IPS DF 4.7 (cell line): Measurements from ENCODE around the gene MEGF6.

Source experiments
- DNase-seq: peaks from one replicate; pipeline ENCODE4 v3.0.0-alpha.2; 2013; ENCODE audit warnings: low spot score; ENCODE audit errors: extremely low read depth

MEGF6 gene

GRCh38 chr1:3571263-3571662 is 40.0 kb downstream of the MEGF6 start:
- DNase-seq = no peak

- no peak for DNase-seq
These were observed 41.0 kb downstream of the MEGF6 start for GRCh38 chr1:3570066-3570986.

- no peak for DNase-seq
These were observed 41.9 kb downstream of the MEGF6 start for GRCh38 chr1:3569436-3569835.

- DNase-seq = no peak
These were observed 42.4 kb downstream of the MEGF6 start for GRCh38 chr1:3568815-3569435.

- no peak for DNase-seq
These were observed 44.1 kb downstream of the MEGF6 start for GRCh38 chr1:3566951-3567804.

GRCh38 chr1:3566003-3566885 is 45.1 kb downstream of the MEGF6 start:
- no peak for DNase-seq

- no peak for DNase-seq
These were observed 46.1 kb downstream of the MEGF6 start for GRCh38 chr1:3564921-3565831.

GRCh38 chr1:3563610-3564009 is 47.7 kb downstream of the MEGF6 start:
- DNase-seq = no peak

GRCh38 chr1:3563125-3563524 is 48.2 kb downstream of the MEGF6 start:
- no peak for DNase-seq

- no peak for DNase-seq
These were observed 48.6 kb downstream of the MEGF6 start for GRCh38 chr1:3562712-3563111.

- no peak for DNase-seq
These were observed 49.6 kb downstream of the MEGF6 start for GRCh38 chr1:3561702-3562101.

GRCh38 chr1:3560981-3561380 is 50.3 kb downstream of the MEGF6 start:
- DNase-seq = no peak

GRCh38 chr1:3560251-3560871 is 50.9 kb downstream of the MEGF6 start:
- no peak for DNase-seq

- no peak for DNase-seq
These were observed 53.1 kb downstream of the MEGF6 start for GRCh38 chr1:3558036-3558726.

- DNase-seq = no peak
These were observed 53.9 kb downstream of the MEGF6 start for GRCh38 chr1:3557366-3557765.

- DNase-seq = no peak
These were observed 55.0 kb downstream of the MEGF6 start for GRCh38 chr1:3556336-3556735.

GRCh38 chr1:3555131-3555920 is 56.0 kb downstream of the MEGF6 start:
- no peak for DNase-seq

GRCh38 chr1:3553940-3554223 is 57.4 kb downstream of the MEGF6 start:
- no peak for DNase-seq
